Naive B cell (primary cell): ENCODE measurements around the gene CPNE6. TPM values are rescaled to one million over a fixed set of nuclear protein-coding genes. Genes with fewer than 3 reads are reported as not detected.
"Not testable (repeated sequence)": the region's sequence is repeated elsewhere in the genome, so short reads cannot be mapped to it uniquely, and the experiment has no call there.

Experiments used
- ATAC-seq, 2 donors: fragments of 150-1000 bp; cut with Tn5 transposase; 2 replicates each; pipeline ENCODE4 v1.10.0; 2021; ENCODE audit warnings: low read depth in 2 of 2, mild to moderate bottlenecking in 2 of 2, moderate library complexity in 2 of 2
- DNase-seq: peaks from one replicate; pipeline ENCODE4 v3.0.0; 2022
- H3K27ac Mint-ChIP-seq, 6 donors: one replicate each; pipeline ENCODE4 v1.8.0; 2020 to 2022; ENCODE audit warnings: mild to moderate bottlenecking in 6 of 6, mixed read lengths in 6 of 6, moderate library complexity in 5 of 6, inconsistent platforms in 2 of 6
- H3K27me3 Mint-ChIP-seq, 3 donors: one replicate each; pipeline ENCODE4 v1.8.0; 2021 to 2022; ENCODE audit warnings: mixed read lengths in 3 of 3, mild to moderate bottlenecking in 1 of 3
- H3K36me3 Mint-ChIP-seq, 2 donors: one replicate each; pipeline ENCODE4 v1.8.0; 2020 to 2022; ENCODE audit warnings: mixed read lengths in 2 of 2, inconsistent platforms in 1 of 2, mild to moderate bottlenecking in 1 of 2
- H3K4me1 Mint-ChIP-seq, 3 donors: one replicate each; pipeline ENCODE4 v1.8.0; 2020 to 2022; ENCODE audit warnings: mixed read lengths in 3 of 3, inconsistent platforms in 1 of 3, mild to moderate bottlenecking in 1 of 3, moderate library complexity in 1 of 3
- H3K4me3 Mint-ChIP-seq, 8 donors: one replicate each; pipeline ENCODE4 v1.8.0; 2020 to 2022; ENCODE audit warnings: mild to moderate bottlenecking in 8 of 8, mixed read lengths in 8 of 8, moderate library complexity in 8 of 8, inconsistent platforms in 2 of 8
- H3K9me3 Mint-ChIP-seq, 7 donors: one replicate each; pipeline ENCODE4 v1.8.0; 2020 to 2022; ENCODE audit warnings: mixed read lengths in 7 of 7, mild to moderate bottlenecking in 5 of 7, inconsistent platforms in 2 of 7, moderate library complexity in 1 of 7
- polyA plus RNA-seq, 6 donors: library from polyadenylated mRNA; unstranded; fragments of 300-500 nt; fragmentation: Illumina TruSeq; gene quantifications; one replicate each; pipeline ENCODE4 v1.2.3, GENCODE V29; 2021; ENCODE audit warnings: low read depth in 6 of 6

Gene CPNE6
- polyA plus RNA-seq, 6 donors from 2014 or later, result 1.1 TPM; not detected in 5

GRCh38 chr14:24098927-24099813 lies 27.8 kb downstream of the CPNE6 start:
- no peak for ATAC-seq
- DNase-seq, result no peak
- Mint-ChIP-seq H3K4me3 (peak overlapping the region in 2 of 8 donors; percentile 56 to 61), H3K36me3 (peaks cover 6 to 29% of the 10 kb centered on the region in 2 donors), H3K27me3 (no peaks in the 10 kb centered on the region), H3K27ac (no peak overlapping the region), H3K4me1 (peaks cover 20 to 31% (median 27%) of the 10 kb centered on the region in 3 donors), H3K9me3 (no peaks in the 10 kb centered on the region)

- DNase-seq, result no peak
- Mint-ChIP-seq H3K9me3 (peaks cover 0 to 2% (median 0%) of the 10 kb centered on the region in 7 donors), H3K27ac (peak overlapping the region in 1 of 6 donors; percentile 30), H3K4me1 (peaks cover 14 to 21% (median 20%) of the 10 kb centered on the region in 3 donors), H3K36me3 (peaks cover 14 to 31% of the 10 kb centered on the region in 2 donors), H3K27me3 (no peaks in the 10 kb centered on the region), H3K4me3 (no peak overlapping the region)
- ATAC-seq, result no peak
Measured at GRCh38 chr14:24100197-24100981, 29.0 kb downstream of the CPNE6 start.

GRCh38 chr14:24100982-24101494 lies 29.7 kb downstream of the CPNE6 start:
- no peak for ATAC-seq
- H3K4me1 Mint-ChIP-seq, result peaks cover 10 to 15% (median 14%) of the 10 kb centered on the region in 3 donors
- no peaks in the 10 kb centered on the region for H3K27me3 Mint-ChIP-seq
- H3K27ac Mint-ChIP-seq, result peak overlapping the region in 1 of 6 donors; percentile 47
- peaks cover 0 to 2% (median 0%) of the 10 kb centered on the region in 7 donors for H3K9me3 Mint-ChIP-seq
- H3K36me3 Mint-ChIP-seq, result peaks cover 14 to 31% of the 10 kb centered on the region in 2 donors
- DNase-seq, result no peak
- H3K4me3 Mint-ChIP-seq, result peak overlapping the region in 1 of 8 donors; percentile 29

- Mint-ChIP-seq H3K4me1 (peaks cover 4 to 6% (median 6%) of the 10 kb centered on the region in 3 donors), H3K27ac (peak overlapping the region in 2 of 6 donors; percentile 7 to 78), H3K9me3 (peaks cover 0 to 2% (median 0%) of the 10 kb centered on the region in 7 donors), H3K27me3 (no peaks in the 10 kb centered on the region), H3K36me3 (peaks cover 14 to 31% of the 10 kb centered on the region in 2 donors), H3K4me3 (no peak overlapping the region)
- DNase-seq, result no peak
- no peak for ATAC-seq
Measured at GRCh38 chr14:24102357-24103048, 31.1 kb downstream of the CPNE6 start.

- no peak for ATAC-seq
Measured at GRCh38 chr14:24103451-24103850, 32.1 kb downstream of the CPNE6 start.

GRCh38 chr14:24105609-24106239 lies 34.4 kb downstream of the CPNE6 start:
- H3K27me3 Mint-ChIP-seq, H3K4me3 Mint-ChIP-seq, H3K9me3 Mint-ChIP-seq, DNase-seq, ATAC-seq: not testable (repeated sequence)
- Mint-ChIP-seq H3K27ac (peak overlapping the region in 2 of 6 donors; percentile 12 to 78), H3K4me1 (peaks cover 10 to 14% (median 10%) of the 10 kb centered on the region in 3 donors), H3K36me3 (peaks cover 14 to 23% of the 10 kb centered on the region in 2 donors)

More at GRCh38 chr14:24103451-24103850, 32.1 kb downstream of the CPNE6 start:
- no peak for DNase-seq
- Mint-ChIP-seq H3K4me3 (no peak overlapping the region), H3K36me3 (peaks cover 14 to 31% of the 10 kb centered on the region in 2 donors), H3K9me3 (peaks cover 0 to 2% (median 0%) of the 10 kb centered on the region in 7 donors), H3K27me3 (no peaks in the 10 kb centered on the region), H3K4me1 (peaks cover 4 to 9% (median 8%) of the 10 kb centered on the region in 3 donors), H3K27ac (peak overlapping the region in 2 of 6 donors; percentile 33 to 47)

GRCh38 chr14:24106672-24107271 lies 35.4 kb downstream of the CPNE6 start:
- peaks cover 14 to 23% of the 10 kb centered on the region in 2 donors for H3K36me3 Mint-ChIP-seq

GRCh38 chr14:24108336-24108874 lies 37.0 kb downstream of the CPNE6 start:
- Mint-ChIP-seq H3K9me3 (peaks cover 0 to 2% (median 0%) of the 10 kb centered on the region in 7 donors), H3K27me3 (no peaks in the 10 kb centered on the region), H3K4me1 (peaks cover 7 to 18% (median 10%) of the 10 kb centered on the region in 3 donors), H3K27ac (peak overlapping the region; percentile 81 to 94 (median 92)), H3K36me3 (peaks cover 14% of the 10 kb centered on the region in 2 donors), H3K4me3 (peak overlapping the region in 3 of 8 donors; percentile 56 to 72 (median 57))
- ATAC-seq (no peak), DNase-seq (no peak)

More at GRCh38 chr14:24106672-24107271, 35.4 kb downstream of the CPNE6 start:
- Mint-ChIP-seq H3K4me3 (no peak overlapping the region), H3K9me3 (peaks cover 0 to 2% (median 0%) of the 10 kb centered on the region in 7 donors), H3K27ac (no peak overlapping the region), H3K27me3 (no peaks in the 10 kb centered on the region), H3K4me1 (peaks cover 10 to 14% (median 10%) of the 10 kb centered on the region in 3 donors)
- no peak for DNase-seq
- no peak for ATAC-seq

GRCh38 chr14:24110060-24110459 lies 38.7 kb downstream of the CPNE6 start:
- H3K4me1 Mint-ChIP-seq, result peaks cover 8 to 20% (median 13%) of the 10 kb centered on the region in 3 donors
- H3K36me3 Mint-ChIP-seq, result peaks cover 0 to 2% of the 10 kb centered on the region in 2 donors
- H3K27ac Mint-ChIP-seq, result no peak overlapping the region
- no peak overlapping the region for H3K4me3 Mint-ChIP-seq
- ATAC-seq (no peak), DNase-seq (no peak)
- H3K9me3 Mint-ChIP-seq, result no peaks in the 10 kb centered on the region
- H3K27me3 Mint-ChIP-seq, result no peaks in the 10 kb centered on the region

- Mint-ChIP-seq H3K4me3 (peak overlapping the region in 1 of 8 donors; percentile 46), H3K4me1 (peaks cover 13 to 24% (median 17%) of the 10 kb centered on the region in 3 donors), H3K27ac (no peak overlapping the region), H3K9me3 (no peaks in the 10 kb centered on the region), H3K27me3 (no peaks in the 10 kb centered on the region), H3K36me3 (no peaks in the 10 kb centered on the region)
- no peak for DNase-seq
- ATAC-seq, result no peak
Measured at GRCh38 chr14:24110523-24110922, 39.2 kb downstream of the CPNE6 start.

GRCh38 chr14:24113379-24113800 lies 42.0 kb downstream of the CPNE6 start:
- peak overlapping the region; percentile 97 to 99 (median 98) for H3K4me3 Mint-ChIP-seq
- H3K9me3 Mint-ChIP-seq, result no peaks in the 10 kb centered on the region
- peak overlapping the region; percentile 99 to 100 (median 100) for H3K27ac Mint-ChIP-seq
- ATAC-seq (no peak), DNase-seq (no peak)
- H3K36me3 Mint-ChIP-seq, result peaks cover 3 to 6% of the 10 kb centered on the region in 2 donors
- peaks cover 27 to 40% (median 39%) of the 10 kb centered on the region in 3 donors for H3K4me1 Mint-ChIP-seq
- H3K27me3 Mint-ChIP-seq, result no peaks in the 10 kb centered on the region
